Measurements from ENCODE around the gene KIRREL3.

KIRREL3 gene

GRCh38 chr11:126437731-126438130 lies 562.8 kb downstream of the KIRREL3 start:
- no peak for DNase-seq (ENCODE audit: low read depth)

- no peak for DNase-seq (ENCODE audit: low read depth)
Measured at GRCh38 chr11:126436209-126436755, 564.3 kb downstream of the KIRREL3 start.

GRCh38 chr11:126434950-126435335 lies 565.6 kb downstream of the KIRREL3 start:
- DNase-seq (ENCODE audit: low read depth), result no peak

GRCh38 chr11:126433989-126434949 lies 566.3 kb downstream of the KIRREL3 start:
- DNase-seq (ENCODE audit: low read depth), result no peak

GRCh38 chr11:126433244-126433846 lies 567.2 kb downstream of the KIRREL3 start:
- DNase-seq (ENCODE audit: low read depth), result no peak

GRCh38 chr11:126432525-126432924 lies 568.0 kb downstream of the KIRREL3 start:
- no peak for DNase-seq (ENCODE audit: low read depth)

- DNase-seq (ENCODE audit: low read depth), result no peak
Measured at GRCh38 chr11:126432065-126432461, 568.5 kb downstream of the KIRREL3 start.

GRCh38 chr11:126431401-126432064 lies 569.0 kb downstream of the KIRREL3 start:
- no peak for DNase-seq (ENCODE audit: low read depth)

GRCh38 chr11:126430581-126431335 lies 569.8 kb downstream of the KIRREL3 start:
- no peak for DNase-seq (ENCODE audit: low read depth)

GRCh38 chr11:126426820-126427749 lies 573.5 kb downstream of the KIRREL3 start:
- no peak for DNase-seq (ENCODE audit: low read depth)

GRCh38 chr11:126426106-126426505 lies 574.5 kb downstream of the KIRREL3 start:
- no peak for DNase-seq (ENCODE audit: low read depth)

GRCh38 chr11:126424471-126425039 lies 576.0 kb downstream of the KIRREL3 start:
- DNase-seq (ENCODE audit: low read depth), result no peak

GRCh38 chr11:126423743-126424142 lies 576.8 kb downstream of the KIRREL3 start:
- DNase-seq (ENCODE audit: low read depth), result no peak

GRCh38 chr11:126423154-126423553 lies 577.4 kb downstream of the KIRREL3 start:
- no peak for DNase-seq (ENCODE audit: low read depth)

GRCh38 chr11:126422446-126422845 lies 578.1 kb downstream of the KIRREL3 start:
- DNase-seq (ENCODE audit: low read depth), result no peak

- no peak for DNase-seq (ENCODE audit: low read depth)
Measured at GRCh38 chr11:126421271-126421671, 579.3 kb downstream of the KIRREL3 start.

- no peak for DNase-seq (ENCODE audit: low read depth)
Measured at GRCh38 chr11:126420698-126421256, 579.8 kb downstream of the KIRREL3 start.

GRCh38 chr11:126419801-126420697 lies 580.5 kb downstream of the KIRREL3 start:
- no peak for DNase-seq (ENCODE audit: low read depth)

GRCh38 chr11:126418887-126419286 lies 581.7 kb downstream of the KIRREL3 start:
- DNase-seq (ENCODE audit: low read depth), result no peak

Data from activated T-cell treated with anti-CD3 and anti-CD28 coated beads for 24 hours (primary cell).